MM.1S (cell line): ENCODE data around the gene SPTBN1.

ENCODE experiments used
- DNase-seq: peaks from one replicate; pipeline ENCODE4 v3.0.0-alpha.2; 2015
- H2AFZ ChIP-seq: fragments of 300-600 bp; sonication (generic); 2 replicates; pipeline ENCODE4 v1.6.0; 2016; ENCODE audit warnings: antibody characterized with exemption, low read length
- H3F3A ChIP-seq: fragments of 300-600 bp; sonication (generic); 2 replicates; pipeline ENCODE4 v1.6.1; 2016; ENCODE audit warnings: mild to moderate bottlenecking, antibody characterized with exemption, low read length, moderate library complexity, mixed read lengths; ENCODE audit not compliant: insufficient read depth
- H3K27ac ChIP-seq: fragments of 300-600 bp; sonication (generic); 2 replicates; pipeline ENCODE4 v1.5.1; 2016; ENCODE audit warnings: mild to moderate bottlenecking, low read length
- H3K27me3 ChIP-seq: fragments of 300-600 bp; sonication (generic); replicated peaks from 2 replicates; pipeline ENCODE4 v1.6.0; 2016; ENCODE audit warnings: low read length; ENCODE audit not compliant: insufficient read depth
- H3K36me3 ChIP-seq: fragments of 300-600 bp; sonication (generic); replicated peaks from 2 replicates; pipeline ENCODE4 v1.6.1; 2016; ENCODE audit warnings: mild to moderate bottlenecking, low read length, mixed read lengths; ENCODE audit not compliant: insufficient read depth
- H3K4me1 ChIP-seq: fragments of 300-600 bp; sonication (generic); 2 replicates; pipeline ENCODE4 v1.6.1; 2016; ENCODE audit warnings: low read length, mixed read lengths
- H3K4me2 ChIP-seq: fragments of 300-600 bp; sonication (generic); 2 replicates; pipeline ENCODE4 v1.6.0; 2016; ENCODE audit warnings: low read depth, low read length
- H3K4me3 ChIP-seq: fragments of 300-600 bp; sonication (generic); 2 replicates; pipeline ENCODE4 v1.5.1; 2016; ENCODE audit warnings: low read length, mixed read lengths
- H3K79me2 ChIP-seq: fragments of 300-600 bp; sonication (generic); 2 replicates; pipeline ENCODE4 v1.6.1; 2016; ENCODE audit warnings: mixed run types, low read length, mixed read lengths
- H3K9ac ChIP-seq: fragments of 300-600 bp; sonication (generic); 2 replicates; pipeline ENCODE4 v1.6.1; 2016; ENCODE audit warnings: low read length, mixed read lengths
- H3K9me2 ChIP-seq: fragments of 300-600 bp; sonication (generic); replicated peaks from 2 replicates; pipeline ENCODE4 v1.6.1; 2016; ENCODE audit warnings: mild to moderate bottlenecking, low read length, mixed read lengths; ENCODE audit not compliant: insufficient read depth
- H3K9me3 ChIP-seq: fragments of 300-600 bp; sonication (generic); replicated peaks from 2 replicates; pipeline ENCODE4 v1.6.1; 2016; ENCODE audit warnings: mild to moderate bottlenecking, low read length, mixed read lengths; ENCODE audit not compliant: insufficient read depth
- H4K20me1 ChIP-seq: fragments of 300-600 bp; sonication (generic); 2 replicates; pipeline ENCODE4 v1.6.1; 2016; ENCODE audit warnings: mild to moderate bottlenecking, low read length, moderate library complexity, mixed read lengths; ENCODE audit not compliant: insufficient read depth
- EZH2 ChIP-seq: fragments of 300-600 bp; sonication (generic); optimal IDR thresholded peaks from 2 replicates; pipeline ENCODE3; 2017; ENCODE audit warnings: low read depth, mild to moderate bottlenecking, antibody characterized with exemption, low read length, mixed read lengths
- EZH2phosphoT487 ChIP-seq: fragments of 300-600 bp; sonication (generic); IDR thresholded peaks from 2 replicates; pipeline ENCODE4 v1.6.1; 2018; ENCODE audit warnings: antibody characterized with exemption, low read length
- TF ChIP-seq, protein P1 (sequence below): fragments of 300-600 bp; sonication (generic); IDR thresholded peaks from 2 replicates; pipeline ENCODE4 v1.5.1; 2016; ENCODE audit warnings: antibody characterized with exemption, low read length, mixed read lengths

SPTBN1 gene

DNA sequence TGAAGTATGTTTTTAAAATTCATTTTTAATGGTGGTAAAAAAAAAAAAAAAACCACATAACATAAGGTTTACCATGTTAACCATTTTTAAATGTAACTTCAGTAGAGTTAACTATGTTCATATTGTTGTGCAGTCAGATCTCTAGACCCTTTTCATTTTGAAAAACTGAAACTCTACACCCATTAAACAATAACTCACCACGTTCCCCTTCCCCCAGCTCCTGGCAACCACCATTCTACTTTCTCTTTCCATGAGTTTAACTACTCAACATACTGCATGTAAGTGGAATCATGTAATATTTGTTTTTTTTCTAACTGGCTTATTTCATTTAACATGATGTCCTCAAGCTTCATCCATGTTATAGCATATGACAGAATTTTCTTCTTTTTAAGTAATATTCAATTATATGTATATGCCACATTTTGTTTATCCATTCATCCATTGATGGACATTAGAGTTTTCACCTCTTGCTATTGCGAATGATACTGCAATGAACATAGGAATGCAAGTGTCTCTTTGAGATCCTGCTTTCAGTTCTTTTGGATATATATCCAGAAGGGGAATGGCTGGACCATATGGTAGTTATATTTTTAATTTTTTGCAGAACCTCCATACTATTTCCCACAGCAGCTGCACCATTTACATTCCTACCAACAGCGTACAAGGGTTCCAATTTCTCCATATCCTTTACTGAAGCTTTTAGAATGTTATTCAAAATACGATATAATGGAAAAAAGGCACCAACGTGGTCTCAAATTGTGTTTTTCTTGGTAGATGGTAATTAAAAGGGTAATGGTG lies 91.0 kb downstream of the SPTBN1 start:
- Histone ChIP-seq H4K20me1 (no peaks in the 10 kb centered on the region), H3K4me3 (no peak overlapping the region), H3F3A (peaks cover 26% of the 10 kb centered on the region), H3K4me1 (peaks cover 43% of the 10 kb centered on the region), H2AFZ (no peak overlapping the region), H3K9me3 (no peaks in the 10 kb centered on the region), H3K4me2 (no peak overlapping the region), H3K27me3 (no peaks in the 10 kb centered on the region; the same call in 1 of the 2 replicates), H3K36me3 (no peaks in the 10 kb centered on the region), H3K9me2 (no peaks in the 10 kb centered on the region), H3K27ac (no peak overlapping the region), H3K9ac (no peak overlapping the region), H3K79me2 (peaks cover 14% of the 10 kb centered on the region)
- TF ChIP-seq, protein P1, sequence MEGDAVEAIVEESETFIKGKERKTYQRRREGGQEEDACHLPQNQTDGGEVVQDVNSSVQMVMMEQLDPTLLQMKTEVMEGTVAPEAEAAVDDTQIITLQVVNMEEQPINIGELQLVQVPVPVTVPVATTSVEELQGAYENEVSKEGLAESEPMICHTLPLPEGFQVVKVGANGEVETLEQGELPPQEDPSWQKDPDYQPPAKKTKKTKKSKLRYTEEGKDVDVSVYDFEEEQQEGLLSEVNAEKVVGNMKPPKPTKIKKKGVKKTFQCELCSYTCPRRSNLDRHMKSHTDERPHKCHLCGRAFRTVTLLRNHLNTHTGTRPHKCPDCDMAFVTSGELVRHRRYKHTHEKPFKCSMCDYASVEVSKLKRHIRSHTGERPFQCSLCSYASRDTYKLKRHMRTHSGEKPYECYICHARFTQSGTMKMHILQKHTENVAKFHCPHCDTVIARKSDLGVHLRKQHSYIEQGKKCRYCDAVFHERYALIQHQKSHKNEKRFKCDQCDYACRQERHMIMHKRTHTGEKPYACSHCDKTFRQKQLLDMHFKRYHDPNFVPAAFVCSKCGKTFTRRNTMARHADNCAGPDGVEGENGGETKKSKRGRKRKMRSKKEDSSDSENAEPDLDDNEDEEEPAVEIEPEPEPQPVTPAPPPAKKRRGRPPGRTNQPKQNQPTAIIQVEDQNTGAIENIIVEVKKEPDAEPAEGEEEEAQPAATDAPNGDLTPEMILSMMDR = no peak
- TF ChIP-seq EZH2 (no peak), EZH2phosphoT487 (no peak)
- peak; percentile 14 for DNase-seq

DNA sequence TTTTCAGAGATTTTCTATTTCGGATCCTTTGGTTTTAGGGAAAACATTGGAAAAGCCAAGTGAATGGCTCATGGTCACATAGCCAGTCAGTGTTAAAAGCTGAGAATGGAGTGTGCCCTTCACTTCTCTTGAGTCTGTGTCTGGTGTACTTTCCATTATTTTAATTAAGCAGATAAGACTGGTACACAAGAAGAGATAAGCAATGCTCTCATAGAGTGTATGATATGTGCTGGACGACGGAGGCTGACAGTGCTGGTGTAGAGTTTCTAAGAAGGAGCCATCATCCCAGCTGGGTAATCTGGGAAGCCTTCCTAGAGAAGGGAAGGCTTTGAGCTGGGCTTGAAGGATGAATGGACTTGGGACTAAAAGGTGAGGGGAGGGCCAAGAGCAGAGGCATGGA lies 93.3 kb downstream of the SPTBN1 start:
- no peak for DNase-seq
- no peak overlapping the region for H3K4me2 ChIP-seq
- H3K27me3 ChIP-seq = no peaks in the 10 kb centered on the region
- no peaks in the 10 kb centered on the region for H3K9me3 ChIP-seq
- no peak overlapping the region for H2AFZ ChIP-seq
- no peaks in the 10 kb centered on the region for H3K36me3 ChIP-seq
- H3K79me2 ChIP-seq = peaks cover 13% of the 10 kb centered on the region
- peaks cover 25% of the 10 kb centered on the region for H3F3A ChIP-seq
- H3K9me2 ChIP-seq = no peaks in the 10 kb centered on the region
- TF ChIP-seq EZH2 = no peak
- TF ChIP-seq EZH2phosphoT487 = no peak
- TF ChIP-seq, protein P1 = no peak
- no peak overlapping the region for H3K9ac ChIP-seq
- no peak overlapping the region for H3K4me3 ChIP-seq
- H3K27ac ChIP-seq = no peak overlapping the region
- H3K4me1 ChIP-seq = peaks cover 45% of the 10 kb centered on the region
- no peaks in the 10 kb centered on the region for H4K20me1 ChIP-seq

DNA sequence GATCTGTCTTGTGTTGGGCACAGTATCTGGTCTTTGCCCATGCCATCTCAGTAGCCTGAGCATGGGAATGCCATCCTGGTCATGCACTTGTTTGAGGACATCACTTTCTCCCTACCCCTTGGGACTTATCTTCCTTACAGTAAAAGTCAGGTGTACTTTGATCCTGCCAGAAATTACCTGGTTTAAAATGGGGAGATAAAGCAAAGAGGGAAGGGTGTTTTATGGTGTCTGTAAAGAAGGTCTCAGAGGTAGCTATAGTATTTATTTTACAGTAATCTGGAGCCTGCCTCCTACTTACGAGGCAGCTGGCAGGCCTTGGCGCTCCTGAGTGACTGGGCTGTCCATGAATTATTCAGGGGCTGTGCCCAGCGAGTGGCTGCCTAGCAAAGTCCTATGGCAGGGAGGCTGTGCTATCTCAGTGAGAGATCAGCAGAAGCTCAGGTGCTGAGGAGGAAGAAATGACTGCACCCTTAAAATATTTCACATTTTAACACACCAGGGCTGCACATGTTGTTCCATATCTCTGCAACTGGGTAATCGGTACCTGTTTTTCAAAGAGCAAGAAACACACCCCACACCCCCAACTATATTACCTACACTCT lies 93.9 kb downstream of the SPTBN1 start:
- TF ChIP-seq, protein P1 = no peak
- H3K79me2 ChIP-seq = peaks cover 13% of the 10 kb centered on the region
- H2AFZ ChIP-seq = no peak overlapping the region
- peaks cover 45% of the 10 kb centered on the region for H3K4me1 ChIP-seq
- H3K4me2 ChIP-seq = peak overlapping the region; percentile 69
- no peaks in the 10 kb centered on the region for H3K27me3 ChIP-seq
- no peaks in the 10 kb centered on the region for H3K9me3 ChIP-seq
- H3K9ac ChIP-seq = no peak overlapping the region
- H3F3A ChIP-seq = peaks cover 25% of the 10 kb centered on the region
- H3K4me3 ChIP-seq = 0 out of 2 replicates have a peak overlapping the region, but pooled peaks have one; percentile 6
- no peaks in the 10 kb centered on the region for H4K20me1 ChIP-seq
- H3K27ac ChIP-seq = peak overlapping the region; percentile 80; the same call in 1 of the 2 replicates
- DNase-seq = no peak
- H3K9me2 ChIP-seq = no peaks in the 10 kb centered on the region
- no peaks in the 10 kb centered on the region for H3K36me3 ChIP-seq
